ENCODE results near the gene HEATR3.

The HEATR3 gene

DNA sequence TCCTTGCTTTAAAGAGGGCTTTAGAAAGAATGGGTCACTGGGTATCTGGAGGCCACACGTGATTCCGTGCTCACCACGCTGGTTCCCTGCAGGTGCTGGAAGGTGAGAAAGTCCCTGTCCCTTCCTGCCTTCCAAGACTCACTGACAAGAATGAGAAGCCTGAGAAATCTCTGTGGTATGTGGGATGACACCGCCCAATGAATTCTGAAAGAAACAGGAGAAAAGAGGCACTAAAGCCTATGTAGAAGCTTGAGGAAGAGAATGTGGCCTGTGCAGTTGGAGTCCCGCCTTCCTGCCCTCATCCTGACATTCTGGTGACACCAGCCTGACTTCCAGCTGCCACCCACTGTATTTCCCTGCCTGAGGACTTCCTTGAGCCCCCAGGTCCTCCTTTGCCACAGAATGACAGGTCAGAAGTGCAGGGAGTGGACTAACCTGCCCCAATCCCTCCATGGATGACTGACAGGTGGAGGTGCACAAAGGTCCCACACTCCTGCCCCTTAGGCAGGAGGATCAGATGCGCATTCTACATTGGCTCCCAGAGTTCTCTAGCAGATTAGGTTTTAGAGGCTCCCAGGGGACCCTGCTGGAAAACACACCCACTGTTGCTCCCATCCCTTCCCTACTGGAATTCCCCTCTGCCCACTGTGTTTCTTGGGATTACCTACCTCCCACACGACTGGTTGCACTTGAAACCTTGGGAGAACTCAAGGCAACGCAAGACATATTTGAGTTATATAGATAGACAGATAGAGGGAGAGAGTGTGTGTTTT is 48.8 kb downstream of the HEATR3 start:
- TF ChIP-seq, protein P1, sequence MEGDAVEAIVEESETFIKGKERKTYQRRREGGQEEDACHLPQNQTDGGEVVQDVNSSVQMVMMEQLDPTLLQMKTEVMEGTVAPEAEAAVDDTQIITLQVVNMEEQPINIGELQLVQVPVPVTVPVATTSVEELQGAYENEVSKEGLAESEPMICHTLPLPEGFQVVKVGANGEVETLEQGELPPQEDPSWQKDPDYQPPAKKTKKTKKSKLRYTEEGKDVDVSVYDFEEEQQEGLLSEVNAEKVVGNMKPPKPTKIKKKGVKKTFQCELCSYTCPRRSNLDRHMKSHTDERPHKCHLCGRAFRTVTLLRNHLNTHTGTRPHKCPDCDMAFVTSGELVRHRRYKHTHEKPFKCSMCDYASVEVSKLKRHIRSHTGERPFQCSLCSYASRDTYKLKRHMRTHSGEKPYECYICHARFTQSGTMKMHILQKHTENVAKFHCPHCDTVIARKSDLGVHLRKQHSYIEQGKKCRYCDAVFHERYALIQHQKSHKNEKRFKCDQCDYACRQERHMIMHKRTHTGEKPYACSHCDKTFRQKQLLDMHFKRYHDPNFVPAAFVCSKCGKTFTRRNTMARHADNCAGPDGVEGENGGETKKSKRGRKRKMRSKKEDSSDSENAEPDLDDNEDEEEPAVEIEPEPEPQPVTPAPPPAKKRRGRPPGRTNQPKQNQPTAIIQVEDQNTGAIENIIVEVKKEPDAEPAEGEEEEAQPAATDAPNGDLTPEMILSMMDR (conservative IDR thresholded peaks at IDR 0.05; ENCODE audit: control insufficient read depth, insufficient read depth, low read depth, low read length) = no peak
- no peak overlapping the region for H3K4me3 ChIP-seq (ENCODE audit: control insufficient read depth, low read depth, low read length)
- DNase-seq (ENCODE audit: low read depth) = no peak

- no peak overlapping the region for H3K4me3 ChIP-seq (ENCODE audit: control insufficient read depth, low read depth, low read length)
- DNase-seq (ENCODE audit: low read depth) = no peak
- TF ChIP-seq, protein P1 (conservative IDR thresholded peaks at IDR 0.05; ENCODE audit: control insufficient read depth, insufficient read depth, low read depth, low read length) = no peak
These were observed 54.9 kb downstream of the HEATR3 start for GRCh38 chr16:50120711-50121110.

GRCh38 chr16:50121278-50121677 is 55.5 kb downstream of the HEATR3 start:
- no peak for DNase-seq (ENCODE audit: low read depth)
- no peak overlapping the region for H3K4me3 ChIP-seq (ENCODE audit: control insufficient read depth, low read depth, low read length)

GRCh38 chr16:50121721-50122445 is 56.1 kb downstream of the HEATR3 start:
- DNase-seq (ENCODE audit: low read depth) = no peak
- TF ChIP-seq, protein P1 (conservative IDR thresholded peaks at IDR 0.05; ENCODE audit: control insufficient read depth, insufficient read depth, low read depth, low read length) = no peak
- H3K4me3 ChIP-seq (ENCODE audit: control insufficient read depth, low read depth, low read length) = no peak overlapping the region

More at GRCh38 chr16:50121278-50121677, 55.5 kb downstream of the HEATR3 start:
- TF ChIP-seq, protein P1 (conservative IDR thresholded peaks at IDR 0.05; ENCODE audit: control insufficient read depth, insufficient read depth, low read depth, low read length) = no peak

- no peak overlapping the region for H3K4me3 ChIP-seq (ENCODE audit: control insufficient read depth, low read depth, low read length)
- TF ChIP-seq, protein P1 (conservative IDR thresholded peaks at IDR 0.05; ENCODE audit: control insufficient read depth, insufficient read depth, low read depth, low read length) = no peak
- no peak for DNase-seq (ENCODE audit: low read depth)
These were observed 57.6 kb downstream of the HEATR3 start for GRCh38 chr16:50123417-50123816.

GRCh38 chr16:50124769-50125168 is 59.0 kb downstream of the HEATR3 start:
- TF ChIP-seq, protein P1 (conservative IDR thresholded peaks at IDR 0.05; ENCODE audit: control insufficient read depth, insufficient read depth, low read depth, low read length) = no peak
- no peak overlapping the region for H3K4me3 ChIP-seq (ENCODE audit: control insufficient read depth, low read depth, low read length)
- DNase-seq (ENCODE audit: low read depth) = no peak

All from fibroblast of mammary gland (primary cell).